SK-N-SH (cell line): Measurements from ENCODE around the gene EAF2. TPM values are rescaled to one million over a fixed set of nuclear protein-coding genes. Genes with fewer than 3 reads are reported as not detected.

Experiments
- CTCF ChIA-PET: fragments of 300-600, 350-600 bp; formaldehyde crosslinking; extraction: SDS; loops from one replicate; lab custom pipeline; 2021; lab: Yijun Ruan, JAX
- POLR2A ChIA-PET: fragments of 350-600 bp; sonication (Branson Sonifier 250); formaldehyde crosslinking; extraction: SDS; loops from one replicate; lab custom pipeline; 2020; ENCODE audit warnings: antibody characterized with exemption, inconsistent platforms; lab: Yijun Ruan, JAX
- DNase-seq: peaks from one replicate; pipeline ENCODE4 v3.0.0; 2012
- H2AFZ ChIP-seq: fragments of 200-600 bp; sonication (generic); 2 replicates; pipeline ENCODE4 v1.8.1; 2016; ENCODE audit warnings: antibody characterized with exemption, mild to moderate bottlenecking, low read depth
- H3F3A ChIP-seq: fragments of 200-600 bp; sonication (generic); replicated peaks from 2 replicates; pipeline ENCODE3; 2016; ENCODE audit warnings: antibody characterized with exemption, mild to moderate bottlenecking; ENCODE audit not compliant: insufficient read depth
- H3K27ac ChIP-seq, 2 experiments: fragments of 200-500 bp in 1 of 2; fragments of 200-600 bp in 1 of 2; sonication (Bioruptor generic) in 1 of 2; sonication (generic), shearing (Covaris generic) in 1 of 2; 2 replicates each; pipeline versions ENCODE4 v1.5.1 to v1.6.1; 2014 to 2016; ENCODE audit warnings: low read depth in 2 of 2, inconsistent platforms in 1 of 2, low read length in 1 of 2, mild to moderate bottlenecking in 1 of 2, mixed read lengths in 1 of 2
- H3K27me3 ChIP-seq: fragments of 200-600 bp; sonication (generic), shearing (Covaris generic); 2 replicates; pipeline ENCODE4 v1.6.1; 2016; ENCODE audit warnings: mixed run types; ENCODE audit not compliant: insufficient read depth
- H3K36me3 ChIP-seq, 2 experiments: fragments of 200-500 bp in 1 of 2; fragments of 200-600 bp in 1 of 2; sonication (Bioruptor generic) in 1 of 2; sonication (generic) in 1 of 2; replicated peaks in 1 of 2; 2 replicates each; pipeline versions ENCODE3 to v1.5.1; 2014 to 2016; ENCODE audit warnings: low read length in 1 of 2, mild to moderate bottlenecking in 1 of 2; ENCODE audit not compliant: insufficient read depth in 2 of 2, control insufficient read depth in 1 of 2
- H3K4me1 ChIP-seq, 2 experiments: fragments of 200-500 bp in 1 of 2; fragments of 200-600 bp in 1 of 2; sonication (Bioruptor generic) in 1 of 2; sonication (generic), shearing (Covaris generic) in 1 of 2; 2 replicates each; pipeline versions ENCODE4 v1.5.1 to v1.6.1; 2014 to 2016; ENCODE audit warnings: low read depth in 1 of 2, low read length in 1 of 2, mixed run types in 1 of 2; ENCODE audit not compliant: insufficient read depth in 2 of 2, control insufficient read depth in 1 of 2
- H3K4me2 ChIP-seq: fragments of 200-600 bp; sonication (generic), shearing (Covaris generic); 2 replicates; pipeline ENCODE4 v1.6.1; 2017; ENCODE audit warnings: mixed run types
- H3K4me3 ChIP-seq, 2 experiments: fragments of 200-500 bp in 1 of 2; fragments of 200-600 bp in 1 of 2; sonication (Bioruptor generic) in 1 of 2; sonication (generic), shearing (Covaris generic) in 1 of 2; 2 replicates each; pipeline versions ENCODE4 v1.5.1 to v1.8.1; 2014 to 2016; ENCODE audit warnings: low read depth in 2 of 2, inconsistent platforms in 1 of 2, low read length in 1 of 2, mild to moderate bottlenecking in 1 of 2, mixed read lengths in 1 of 2, moderate library complexity in 1 of 2
- H3K79me2 ChIP-seq: fragments of 200-600 bp; sonication (generic); 2 replicates; pipeline ENCODE4 v1.8.1; 2017; ENCODE audit warnings: mild to moderate bottlenecking; ENCODE audit not compliant: insufficient read depth
- H3K9ac ChIP-seq: fragments of 200-600 bp; sonication (generic); 2 replicates; pipeline ENCODE4 v1.6.1; 2017; ENCODE audit warnings: mixed run types
- H3K9me2 ChIP-seq: fragments of 200-600 bp; sonication (generic); 2 replicates; pipeline ENCODE4 v1.6.1; 2017; ENCODE audit warnings: mixed run types
- H3K9me3 ChIP-seq: fragments of 200-600 bp; sonication (generic); 2 replicates; pipeline ENCODE4 v1.6.1; 2017; ENCODE audit warnings: mixed run types, mild to moderate bottlenecking, moderate library complexity
- H4K20me1 ChIP-seq: fragments of 200-600 bp; sonication (generic); 2 replicates; pipeline ENCODE4 v1.6.1; 2017; ENCODE audit warnings: mild to moderate bottlenecking, mixed run types; ENCODE audit not compliant: insufficient read depth
- CHD2 ChIP-seq: fragments of 150-350 bp; IDR thresholded peaks from 2 replicates; pipeline ENCODE4 v1.6.1; 2018; ENCODE audit warnings: low read length; ENCODE audit not compliant: partially characterized antibody
- EP300 ChIP-seq, 2 experiments: IDR thresholded peaks; 2 replicates each; pipeline versions ENCODE4 v1.4.0 to v1.6.1; 2012; ENCODE audit warnings: borderline replicate concordance in 1 of 2, low read depth in 1 of 2, low read length in 1 of 2
- EZH2phosphoT487 ChIP-seq: fragments of 200-600 bp; sonication (generic); IDR thresholded peaks from 2 replicates; pipeline ENCODE4 v1.6.1; 2017; ENCODE audit warnings: low read depth, mixed run types, mild to moderate bottlenecking, antibody characterized with exemption, moderate library complexity, borderline replicate concordance
- FOSL2 ChIP-seq: IDR thresholded peaks from 2 replicates; pipeline ENCODE4 v1.4.0; 2012; ENCODE audit warnings: low read depth, mild to moderate bottlenecking, moderate library complexity, borderline replicate concordance
- FOXM1 ChIP-seq: IDR thresholded peaks from 2 replicates; pipeline ENCODE4 v1.4.0; 2012; ENCODE audit warnings: low read depth, mild to moderate bottlenecking
- GABPA ChIP-seq: IDR thresholded peaks from 2 replicates; pipeline ENCODE4 v1.4.0; 2012; ENCODE audit warnings: low read depth, mild to moderate bottlenecking
- NFIC ChIP-seq: IDR thresholded peaks from 2 replicates; pipeline ENCODE4 v1.4.0; 2012; ENCODE audit warnings: borderline replicate concordance
- RAD21 ChIP-seq: IDR thresholded peaks from 2 replicates; pipeline ENCODE4 v1.6.1; 2012; ENCODE audit warnings: mild to moderate bottlenecking, low read length
- RCOR1 ChIP-seq: fragments of 150-350 bp; IDR thresholded peaks from 2 replicates; pipeline ENCODE4 v1.6.1; 2017; ENCODE audit warnings: antibody characterized with exemption, low read length
- TAF1 ChIP-seq: IDR thresholded peaks from 2 replicates; pipeline ENCODE4 v1.6.1; 2012; ENCODE audit warnings: low read depth, mild to moderate bottlenecking, low read length, moderate library complexity, borderline replicate concordance
- TCF12 ChIP-seq: IDR thresholded peaks from 2 replicates; pipeline ENCODE4 v1.4.0; 2012
- TEAD4 ChIP-seq: IDR thresholded peaks from 2 replicates; pipeline ENCODE4 v1.4.0; 2012; ENCODE audit warnings: mild to moderate bottlenecking, borderline replicate concordance; ENCODE audit not compliant: insufficient read depth
- USF2 ChIP-seq: fragments of 150-350 bp; IDR thresholded peaks from 2 replicates; pipeline ENCODE4 v1.6.1; 2017; ENCODE audit warnings: antibody characterized with exemption, low read length, low read depth, borderline replicate concordance
- WGBS: methylation state at CpG from one replicate; pipeline ENCODE4 v1.1.6; 2017; ENCODE audit warnings: low lambda C conversion rate; 5-methylcytosine and 5-hydroxymethylcytosine counted together
- polyA plus RNA-seq, 3 experiments: library from polyadenylated mRNA; depleted of rRNA; stranded (reverse); fragments of >200 nt; gene quantifications; 2 replicates each; pipeline ENCODE4 v1.2.3, GENCODE V29; 2012
- TF ChIP-seq, protein P1 (sequence below): fragments of 200-600 bp; sonication (generic); IDR thresholded peaks from 2 replicates; pipeline ENCODE4 v1.6.1; 2017; ENCODE audit warnings: antibody characterized with exemption, mild to moderate bottlenecking, moderate library complexity
- TF ChIP-seq, protein P2 (sequence below): IDR thresholded peaks from 2 replicates; pipeline ENCODE4 v1.4.0; 2012; ENCODE audit warnings: low read depth, borderline replicate concordance
- TF ChIP-seq, protein P3 (sequence below): IDR thresholded peaks from 2 replicates; pipeline ENCODE4 v1.4.0; 2012; ENCODE audit warnings: low read depth, borderline replicate concordance

EAF2 gene
- polyA plus RNA-seq, 1 of the 3 experiments (the other 2 are of a cell fraction) = 0.85 TPM

GRCh38 chr3:121916189-121916588, 81.2 kb downstream of the EAF2 start:
- Histone ChIP-seq H3K9ac (no peak overlapping the region), H3K79me2 (no peaks in the 10 kb centered on the region), H3K36me3 (no peaks in the 10 kb centered on the region), H3K4me3 (no peak overlapping the region), H3K27me3 (no peaks in the 10 kb centered on the region), H2AFZ (no peak overlapping the region), H4K20me1 (no peaks in the 10 kb centered on the region), H3K4me2 (no peak overlapping the region), H3K9me2 (no peaks in the 10 kb centered on the region), H3K27ac (no peak overlapping the region), H3K4me1 (no peaks in the 10 kb centered on the region), H3K9me3 (no peaks in the 10 kb centered on the region), H3F3A (no peaks in the 10 kb centered on the region)
- DNase-seq = no peak
- ChIA-PET POLR2A (no interaction called here), CTCF (no interaction called here)
- TF ChIP-seq EP300 (IDR thresholded peaks at IDR 0.05; ENCODE audit: borderline replicate concordance in 1 of 2, low read depth in 1 of 2, low read length in 1 of 2) = no peak
- TF ChIP-seq RCOR1 = no peak
- TF ChIP-seq, protein P1, sequence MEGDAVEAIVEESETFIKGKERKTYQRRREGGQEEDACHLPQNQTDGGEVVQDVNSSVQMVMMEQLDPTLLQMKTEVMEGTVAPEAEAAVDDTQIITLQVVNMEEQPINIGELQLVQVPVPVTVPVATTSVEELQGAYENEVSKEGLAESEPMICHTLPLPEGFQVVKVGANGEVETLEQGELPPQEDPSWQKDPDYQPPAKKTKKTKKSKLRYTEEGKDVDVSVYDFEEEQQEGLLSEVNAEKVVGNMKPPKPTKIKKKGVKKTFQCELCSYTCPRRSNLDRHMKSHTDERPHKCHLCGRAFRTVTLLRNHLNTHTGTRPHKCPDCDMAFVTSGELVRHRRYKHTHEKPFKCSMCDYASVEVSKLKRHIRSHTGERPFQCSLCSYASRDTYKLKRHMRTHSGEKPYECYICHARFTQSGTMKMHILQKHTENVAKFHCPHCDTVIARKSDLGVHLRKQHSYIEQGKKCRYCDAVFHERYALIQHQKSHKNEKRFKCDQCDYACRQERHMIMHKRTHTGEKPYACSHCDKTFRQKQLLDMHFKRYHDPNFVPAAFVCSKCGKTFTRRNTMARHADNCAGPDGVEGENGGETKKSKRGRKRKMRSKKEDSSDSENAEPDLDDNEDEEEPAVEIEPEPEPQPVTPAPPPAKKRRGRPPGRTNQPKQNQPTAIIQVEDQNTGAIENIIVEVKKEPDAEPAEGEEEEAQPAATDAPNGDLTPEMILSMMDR = no peak

- Histone ChIP-seq H3F3A (no peaks in the 10 kb centered on the region), H3K9ac (no peak overlapping the region), H3K79me2 (no peaks in the 10 kb centered on the region), H3K4me3 (no peak overlapping the region), H3K9me3 (no peaks in the 10 kb centered on the region), H3K4me2 (no peak overlapping the region), H3K36me3 (no peaks in the 10 kb centered on the region), H4K20me1 (no peaks in the 10 kb centered on the region), H2AFZ (no peak overlapping the region), H3K4me1 (no peaks in the 10 kb centered on the region), H3K9me2 (no peaks in the 10 kb centered on the region), H3K27ac (no peak overlapping the region), H3K27me3 (no peaks in the 10 kb centered on the region)
- ChIA-PET CTCF (no interaction called here), POLR2A (no interaction called here)
- 60% methylated on average over 19 of the region's 19 CpGs for WGBS
- DNase-seq = no peak
- TF ChIP-seq TEAD4 (no peak), RCOR1 (no peak), CHD2 (no peak), GABPA (no peak)
Observed at GRCh38 chr3:121918779-121919483, 83.9 kb downstream of the EAF2 start.

DNA sequence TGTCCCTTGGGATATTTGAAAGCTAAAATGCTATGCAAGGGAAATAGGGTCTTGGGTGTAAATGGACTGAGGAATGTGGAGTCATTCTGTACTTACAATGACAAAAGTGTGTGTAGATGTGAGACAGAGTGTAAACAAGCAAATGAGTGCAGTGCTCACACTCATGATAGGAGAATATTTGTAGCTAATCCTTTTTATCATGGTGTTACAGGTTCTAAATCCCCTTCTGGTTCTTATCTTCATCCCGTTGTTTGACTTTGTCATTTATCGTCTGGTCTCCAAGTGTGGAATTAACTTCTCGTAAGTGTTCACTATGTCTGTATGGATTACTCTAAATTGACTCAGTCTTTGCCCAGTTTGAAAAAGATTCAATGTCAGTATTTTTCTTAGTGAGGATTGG, 89.7 kb downstream of the EAF2 start:
- Histone ChIP-seq H3K36me3 (no peaks in the 10 kb centered on the region), H3F3A (no peaks in the 10 kb centered on the region), H4K20me1 (no peaks in the 10 kb centered on the region), H3K9ac (no peak overlapping the region), H3K27ac (no peak overlapping the region), H3K79me2 (no peaks in the 10 kb centered on the region), H3K27me3 (no peaks in the 10 kb centered on the region), H3K4me1 (no peaks in the 10 kb centered on the region), H3K4me3 (no peak overlapping the region), H2AFZ (no peak overlapping the region), H3K4me2 (no peak overlapping the region), H3K9me2 (no peaks in the 10 kb centered on the region), H3K9me3 (no peaks in the 10 kb centered on the region)
- no peak for DNase-seq
- ChIA-PET CTCF (no interaction called here), POLR2A (no interaction called here)
- 76% methylated on average over 3 of the region's 3 CpGs for WGBS
- TF ChIP-seq TAF1 = no peak
- TF ChIP-seq EP300 (IDR thresholded peaks at IDR 0.05; ENCODE audit: borderline replicate concordance in 1 of 2, low read depth in 1 of 2, low read length in 1 of 2) = no peak
- TF ChIP-seq USF2 = no peak
- TF ChIP-seq, protein P2, sequence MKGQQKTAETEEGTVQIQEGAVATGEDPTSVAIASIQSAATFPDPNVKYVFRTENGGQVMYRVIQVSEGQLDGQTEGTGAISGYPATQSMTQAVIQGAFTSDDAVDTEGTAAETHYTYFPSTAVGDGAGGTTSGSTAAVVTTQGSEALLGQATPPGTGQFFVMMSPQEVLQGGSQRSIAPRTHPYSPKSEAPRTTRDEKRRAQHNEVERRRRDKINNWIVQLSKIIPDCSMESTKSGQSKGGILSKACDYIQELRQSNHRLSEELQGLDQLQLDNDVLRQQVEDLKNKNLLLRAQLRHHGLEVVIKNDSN = no peak
- no peak for TF ChIP-seq NFIC
- TF ChIP-seq FOXM1 = no peak
- TF ChIP-seq GABPA = no peak
- no peak for TF ChIP-seq RAD21
- TF ChIP-seq EZH2phosphoT487 = no peak
- TF ChIP-seq TCF12 = no peak
- TF ChIP-seq, protein P3, sequence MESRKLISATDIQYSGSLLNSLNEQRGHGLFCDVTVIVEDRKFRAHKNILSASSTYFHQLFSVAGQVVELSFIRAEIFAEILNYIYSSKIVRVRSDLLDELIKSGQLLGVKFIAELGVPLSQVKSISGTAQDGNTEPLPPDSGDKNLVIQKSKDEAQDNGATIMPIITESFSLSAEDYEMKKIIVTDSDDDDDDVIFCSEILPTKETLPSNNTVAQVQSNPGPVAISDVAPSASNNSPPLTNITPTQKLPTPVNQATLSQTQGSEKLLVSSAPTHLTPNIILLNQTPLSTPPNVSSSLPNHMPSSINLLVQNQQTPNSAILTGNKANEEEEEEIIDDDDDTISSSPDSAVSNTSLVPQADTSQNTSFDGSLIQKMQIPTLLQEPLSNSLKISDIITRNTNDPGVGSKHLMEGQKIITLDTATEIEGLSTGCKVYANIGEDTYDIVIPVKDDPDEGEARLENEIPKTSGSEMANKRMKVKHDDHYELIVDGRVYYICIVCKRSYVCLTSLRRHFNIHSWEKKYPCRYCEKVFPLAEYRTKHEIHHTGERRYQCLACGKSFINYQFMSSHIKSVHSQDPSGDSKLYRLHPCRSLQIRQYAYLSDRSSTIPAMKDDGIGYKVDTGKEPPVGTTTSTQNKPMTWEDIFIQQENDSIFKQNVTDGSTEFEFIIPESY = no peak
- TF ChIP-seq CHD2 = no peak
- TF ChIP-seq FOSL2 = no peak
